GM18505 (cell line): ENCODE data around the gene AATK.
"Not testable (repeated sequence)": the region's sequence is repeated elsewhere in the genome, so short reads cannot be mapped to it uniquely, and the experiment has no call there.

ENCODE experiments used
- ATAC-seq: cut with Tn5 transposase; IDR thresholded peaks from one replicate; pipeline ENCODE4 v1.9.1; 2021; ENCODE audit not compliant: unreplicated experiment
- POLR2A ChIP-seq: IDR thresholded peaks from 4 replicates; pipeline ENCODE4 v1.6.1; 2011; ENCODE audit warnings: borderline replicate concordance; ENCODE audit not compliant: insufficient read depth, insufficient read length; ENCODE audit errors: extremely low read depth

The AATK gene

GRCh38 chr17:81082177-81083073 is 83.6 kb downstream of the AATK start:
- no peak for TF ChIP-seq POLR2A
- no peak for ATAC-seq

GRCh38 chr17:81081222-81082176 is 84.5 kb downstream of the AATK start:
- TF ChIP-seq POLR2A, result no peak
- ATAC-seq, result no peak

GRCh38 chr17:81080019-81080418 is 86.0 kb downstream of the AATK start:
- ATAC-seq, result no peak
- TF ChIP-seq POLR2A, result no peak

DNA sequence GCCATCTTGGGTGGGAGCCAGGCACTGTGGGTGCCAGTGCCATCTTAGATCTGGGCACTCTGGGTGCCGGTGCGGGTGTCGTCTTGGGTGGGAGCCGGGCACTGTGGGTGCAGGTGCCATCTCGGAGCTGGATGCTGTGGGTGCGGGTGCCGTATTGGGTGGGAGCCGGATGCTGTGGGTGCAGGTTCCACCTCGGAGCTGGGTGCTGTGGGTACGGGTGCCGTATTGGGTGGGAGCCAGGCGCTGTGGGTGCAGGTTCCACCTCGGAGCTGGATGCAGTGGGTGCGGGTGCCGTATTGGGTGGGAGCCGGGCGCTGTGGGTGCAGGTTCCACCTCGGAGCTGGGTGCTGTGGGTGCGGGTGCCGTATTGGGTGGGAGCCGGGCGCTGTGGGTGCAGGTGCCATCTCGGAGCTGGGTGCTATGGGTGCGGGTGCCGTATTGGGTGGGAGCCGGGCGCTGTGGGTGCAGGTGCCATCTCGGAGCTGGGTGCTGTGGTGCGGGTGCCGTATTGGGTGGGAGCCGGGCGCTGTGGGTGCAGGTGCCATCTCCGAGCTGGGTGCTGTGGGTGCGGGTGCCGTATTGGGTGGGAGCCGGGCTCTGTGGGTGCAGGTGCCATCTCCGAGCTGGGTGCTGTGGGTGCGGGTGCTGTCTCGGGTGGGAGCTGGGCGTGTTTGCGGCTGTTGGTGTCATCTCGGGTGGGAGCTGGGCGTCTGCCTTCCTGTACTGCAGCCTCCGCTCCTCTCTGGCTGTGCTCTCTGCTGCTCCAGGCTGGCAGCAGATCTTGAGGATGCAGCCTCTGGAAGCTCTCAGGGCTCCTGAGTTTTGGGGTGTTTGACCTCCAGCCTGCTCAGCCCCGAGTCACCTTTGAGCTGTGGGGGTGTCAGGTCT is 87.8 kb downstream of the AATK start:
- not testable (repeated sequence) for ATAC-seq

GRCh38 chr17:81076141-81076679 is 89.8 kb downstream of the AATK start:
- no peak for TF ChIP-seq POLR2A
- no peak for ATAC-seq

DNA sequence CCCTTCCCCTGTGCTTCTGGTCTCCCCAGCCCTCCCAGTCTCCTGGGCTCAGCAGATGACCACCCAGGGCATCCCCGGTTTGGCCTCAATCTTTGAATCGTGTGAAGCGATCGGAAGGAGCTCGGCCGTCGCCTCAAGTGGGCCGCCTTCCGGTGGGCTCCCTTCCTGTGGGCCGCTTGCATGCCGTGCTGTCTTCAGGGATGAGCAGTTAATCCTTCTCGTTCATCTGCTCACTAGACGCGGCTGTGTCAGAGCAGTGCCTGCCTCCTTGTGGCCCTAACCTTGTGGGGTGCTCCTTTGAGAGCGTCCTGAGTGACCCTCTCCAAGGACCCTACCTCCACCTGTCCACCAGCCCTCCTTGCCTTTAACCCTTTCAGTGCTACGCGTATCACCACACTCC is 90.7 kb downstream of the AATK start:
- no peak for ATAC-seq
- no peak for TF ChIP-seq POLR2A

DNA sequence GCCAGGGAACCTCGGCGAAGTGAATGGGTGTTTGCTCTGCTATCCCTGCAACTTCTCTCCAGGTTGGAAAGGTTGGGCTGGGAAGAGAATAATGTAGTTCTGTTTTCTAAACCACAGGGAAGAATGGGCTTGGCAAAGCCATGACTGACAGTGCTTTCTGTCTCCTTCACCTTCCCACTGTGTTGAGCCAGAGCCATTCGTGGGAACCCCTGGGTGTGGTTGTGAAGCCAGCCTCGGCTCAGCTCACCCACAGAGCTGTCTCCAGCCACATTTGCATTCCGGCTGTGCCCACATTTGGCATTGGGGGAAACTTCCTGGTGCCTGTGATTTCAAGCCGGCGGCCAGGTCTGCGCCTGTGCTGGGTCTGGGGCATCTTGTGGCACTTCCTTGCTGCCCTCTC is 91.1 kb downstream of the AATK start:
- no peak for TF ChIP-seq POLR2A
- ATAC-seq, result no peak

- TF ChIP-seq POLR2A, result no peak
- ATAC-seq, result no peak
Measured at GRCh38 chr17:81073967-81074839, 91.8 kb downstream of the AATK start.

GRCh38 chr17:81071761-81072741 is 94.0 kb downstream of the AATK start:
- TF ChIP-seq POLR2A, result no peak
- ATAC-seq, result no peak

- no peak for ATAC-seq
- TF ChIP-seq POLR2A, result no peak
Measured at GRCh38 chr17:81070541-81071246, 95.3 kb downstream of the AATK start.
